HCT116 (cell line): ENCODE results near the gene NOXA1. TPM values are rescaled to one million over a fixed set of nuclear protein-coding genes. Genes with fewer than 3 reads are reported as not detected.

Experiments
- ATAC-seq: fragments of 200-7000 bp; cut with Tn5 transposase; 2 replicates; pipeline ENCODE4 v1.9.1; 2020; ENCODE audit warnings: mild to moderate bottlenecking, moderate library complexity
- BruUV-seq: library from RNA; stranded (reverse); fragments of 400-500 nt; replicated peaks from 2 replicates; lab custom pipeline; 2021; lab: Mats Ljungman, UMichigan
- CTCF ChIA-PET: fragments of 300-600 bp; sonication (Branson Sonifier 250); formaldehyde crosslinking; loops from one replicate; lab custom pipeline; 2021; ENCODE audit warnings: antibody characterized with exemption; lab: Charles Lee
- POLR2A ChIA-PET: fragments of 300-600, 350-600 bp; sonication (Branson Sonifier 250); formaldehyde crosslinking; loops from one replicate; lab custom pipeline; 2021; ENCODE audit warnings: antibody characterized with exemption; lab: Charles Lee
- RAD21 ChIA-PET, 2 experiments: fragments of 300-600 bp; sonication (Branson Sonifier 250); formaldehyde crosslinking; loops; one replicate each; lab custom pipeline; 2023; ENCODE audit warnings: low total read pairs in 2 of 2; ENCODE audit not compliant: uncharacterized antibody in 2 of 2, unreplicated experiment in 2 of 2, low non-redundant PET in 1 of 2; lab: Charles Lee
- DNase-seq: peaks from one replicate; pipeline ENCODE4 v3.0.0-alpha.2; 2010; ENCODE audit warnings: low read depth, low spot score
- H2AFZ ChIP-seq: fragments of 200-600 bp; shearing (Covaris generic), sonication (generic); 2 replicates; pipeline ENCODE4 v1.6.1; 2017; ENCODE audit warnings: low read depth, mixed run types, mixed read lengths, antibody characterized with exemption, low read length; ENCODE audit not compliant: poor library complexity, severe bottlenecking
- H3K27ac ChIP-seq: 2 replicates; pipeline ENCODE4 v1.5.1; 2012; ENCODE audit warnings: low read depth, low read length
- H3K27me3 ChIP-seq: fragments of 200-600 bp; sonication (generic); 2 replicates; pipeline ENCODE4 v1.6.1; 2016; ENCODE audit warnings: mixed run types, low read length, mixed read lengths; ENCODE audit not compliant: insufficient read depth
- H3K36me3 ChIP-seq, 2 experiments: fragments of 200-500 bp in 1 of 2; fragments of 200-600 bp in 1 of 2; sonication (Bioruptor generic) in 1 of 2; sonication (generic) in 1 of 2; 2 replicates each; pipeline versions ENCODE4 v1.5.1 to v1.6.1; 2014 to 2016; ENCODE audit warnings: low read length in 2 of 2, inconsistent platforms in 1 of 2, mixed read lengths in 1 of 2, mixed run types in 1 of 2; ENCODE audit not compliant: insufficient read depth in 2 of 2, control insufficient read depth in 1 of 2
- H3K4me1 ChIP-seq, 2 experiments: fragments of 200-600 bp in 1 of 2; sonication (generic) in 1 of 2; 2 replicates each; pipeline versions ENCODE4 v1.5.1 to v1.6.1; 2012 to 2017; ENCODE audit warnings: low read length in 2 of 2, inconsistent platforms in 1 of 2, mild to moderate bottlenecking in 1 of 2, mixed read lengths in 1 of 2, mixed run types in 1 of 2, moderate library complexity in 1 of 2; ENCODE audit not compliant: insufficient read depth in 2 of 2, control insufficient read depth in 1 of 2
- H3K4me2 ChIP-seq: fragments of 200-600 bp; sonication (generic); 2 replicates; pipeline ENCODE4 v1.6.1; 2017; ENCODE audit warnings: mixed run types, low read length, mixed read lengths
- H3K4me3 ChIP-seq, 2 experiments: fragments of 200-600 bp in 1 of 2; sonication (generic) in 1 of 2; replicated peaks in 1 of 2; 2 replicates each; pipeline ENCODE4 v1.5.1; 2011 to 2016; ENCODE audit warnings: low read length in 2 of 2, control low read depth in 1 of 2, low read depth in 1 of 2, mild to moderate bottlenecking in 1 of 2, mixed read lengths in 1 of 2, mixed run types in 1 of 2
- H3K79me2 ChIP-seq: fragments of 200-600 bp; sonication (generic); 2 replicates; pipeline ENCODE4 v1.6.1; 2017; ENCODE audit warnings: mild to moderate bottlenecking, mixed run types, low read length, moderate library complexity, mixed read lengths; ENCODE audit not compliant: insufficient read depth
- H3K9ac ChIP-seq: fragments of 200-600 bp; sonication (generic); 2 replicates; pipeline ENCODE4 v1.6.1; 2016; ENCODE audit warnings: low read length, mixed read lengths
- H3K9me2 ChIP-seq: fragments of 200-600 bp; sonication (generic), shearing (Covaris generic); 2 replicates; pipeline ENCODE4 v1.6.1; 2017; ENCODE audit warnings: mixed run types, mild to moderate bottlenecking, moderate library complexity; ENCODE audit not compliant: insufficient read depth
- H3K9me3 ChIP-seq, 2 experiments: fragments of 200-500 bp in 1 of 2; fragments of 200-600 bp in 1 of 2; sonication (Bioruptor generic) in 1 of 2; sonication (generic) in 1 of 2; 2 replicates each; pipeline ENCODE4 v1.6.1; 2014 to 2017; ENCODE audit warnings: low read length in 2 of 2, mixed read lengths in 2 of 2, inconsistent platforms in 1 of 2, low read depth in 1 of 2, mild to moderate bottlenecking in 1 of 2, mixed run types in 1 of 2, moderate library complexity in 1 of 2; ENCODE audit not compliant: control insufficient read depth in 1 of 2, insufficient read depth in 1 of 2
- H4K20me1 ChIP-seq: fragments of 200-600 bp; sonication (generic), shearing (Covaris generic); 2 replicates; pipeline ENCODE4 v1.6.1; 2017; ENCODE audit warnings: mixed run types, mild to moderate bottlenecking, moderate library complexity; ENCODE audit not compliant: insufficient read depth
- CEBPB ChIP-seq: IDR thresholded peaks from 2 replicates; pipeline ENCODE4 v1.6.1; 2012; ENCODE audit warnings: low read depth
- EGR1 ChIP-seq: IDR thresholded peaks from 2 replicates; pipeline ENCODE4 v1.6.1; 2012; ENCODE audit warnings: low read depth
- EZH2 ChIP-seq: fragments of 200-600 bp; sonication (generic); IDR thresholded peaks from 2 replicates; pipeline ENCODE4 v1.6.1; 2017; ENCODE audit warnings: antibody characterized with exemption, mixed run types
- EZH2phosphoT487 ChIP-seq: fragments of 200-600 bp; IDR thresholded peaks from 2 replicates; pipeline ENCODE4 v1.6.1; 2018; ENCODE audit warnings: antibody characterized with exemption, borderline replicate concordance
- JUND ChIP-seq: IDR thresholded peaks from 2 replicates; pipeline ENCODE4 v1.6.1; 2012
- POLR2A ChIP-seq: IDR thresholded peaks from 2 replicates; pipeline ENCODE4 v1.7.0; 2011; ENCODE audit warnings: borderline replicate concordance; ENCODE audit not compliant: insufficient read depth, insufficient read length; ENCODE audit errors: extremely low read depth
- RAD21 ChIP-seq: IDR thresholded peaks from 2 replicates; pipeline ENCODE4 v1.6.1; 2012; ENCODE audit warnings: low read depth, mild to moderate bottlenecking
- SIN3A ChIP-seq: IDR thresholded peaks from 2 replicates; pipeline ENCODE4 v1.6.1; 2012; ENCODE audit warnings: low read depth
- YY1 ChIP-seq: IDR thresholded peaks from 2 replicates; pipeline ENCODE4 v1.6.1; 2011; ENCODE audit warnings: low read length, low read depth, moderate library complexity, mild to moderate bottlenecking; ENCODE audit not compliant: insufficient replicate concordance; ENCODE audit errors: extremely low read depth
- ZFX ChIP-seq: fragments of 450-650 bp; IDR thresholded peaks from 2 replicates; pipeline ENCODE4 v1.6.1; 2017
- ZNF274 ChIP-seq: fragments of 200-500 bp; sonication (Bioruptor generic); IDR thresholded peaks from 2 replicates; pipeline ENCODE4 v1.6.1; 2014; ENCODE audit warnings: mild to moderate bottlenecking, low read depth, low read length, inconsistent platforms
- intact Hi-C: fragments of 100-400 bp; cut with micrococcal nuclease; formaldehyde crosslinking; loops from 2 replicates; pipeline ENCODE4 v1.10.0; 2022
- total RNA-seq: library from RNA; stranded (reverse); gene quantifications from one replicate; pipeline ENCODE4 v1.2.1, GENCODE V29; 2021; ENCODE audit not compliant: unreplicated experiment
- TF ChIP-seq, protein P1 (sequence below): IDR thresholded peaks from 2 replicates; pipeline ENCODE4 v1.6.1; 2012
- TF ChIP-seq, protein P2 (sequence below): IDR thresholded peaks from 2 replicates; pipeline ENCODE4 v1.6.1; 2012; ENCODE audit warnings: low read depth
- TF ChIP-seq, protein P3 (sequence below), 3 experiments: fragments of 200-600 bp in 1 of 3; sonication (generic) in 1 of 3; IDR thresholded peaks in 2 of 3; conservative IDR thresholded peaks in 1 of 3; 2 replicates each; pipeline ENCODE4 v1.5.1; 2012 to 2017; ENCODE audit warnings: low read depth in 2 of 3, low read length in 2 of 3, antibody characterized with exemption in 1 of 3, borderline replicate concordance in 1 of 3, control low read depth in 1 of 3, mild to moderate bottlenecking in 1 of 3, mixed read lengths in 1 of 3, mixed run types in 1 of 3, moderate library complexity in 1 of 3; ENCODE audit not compliant: insufficient read depth in 1 of 3

Gene NOXA1
- total RNA-seq, 1 experiment from 2014 or later = 13.2 TPM

DNA sequence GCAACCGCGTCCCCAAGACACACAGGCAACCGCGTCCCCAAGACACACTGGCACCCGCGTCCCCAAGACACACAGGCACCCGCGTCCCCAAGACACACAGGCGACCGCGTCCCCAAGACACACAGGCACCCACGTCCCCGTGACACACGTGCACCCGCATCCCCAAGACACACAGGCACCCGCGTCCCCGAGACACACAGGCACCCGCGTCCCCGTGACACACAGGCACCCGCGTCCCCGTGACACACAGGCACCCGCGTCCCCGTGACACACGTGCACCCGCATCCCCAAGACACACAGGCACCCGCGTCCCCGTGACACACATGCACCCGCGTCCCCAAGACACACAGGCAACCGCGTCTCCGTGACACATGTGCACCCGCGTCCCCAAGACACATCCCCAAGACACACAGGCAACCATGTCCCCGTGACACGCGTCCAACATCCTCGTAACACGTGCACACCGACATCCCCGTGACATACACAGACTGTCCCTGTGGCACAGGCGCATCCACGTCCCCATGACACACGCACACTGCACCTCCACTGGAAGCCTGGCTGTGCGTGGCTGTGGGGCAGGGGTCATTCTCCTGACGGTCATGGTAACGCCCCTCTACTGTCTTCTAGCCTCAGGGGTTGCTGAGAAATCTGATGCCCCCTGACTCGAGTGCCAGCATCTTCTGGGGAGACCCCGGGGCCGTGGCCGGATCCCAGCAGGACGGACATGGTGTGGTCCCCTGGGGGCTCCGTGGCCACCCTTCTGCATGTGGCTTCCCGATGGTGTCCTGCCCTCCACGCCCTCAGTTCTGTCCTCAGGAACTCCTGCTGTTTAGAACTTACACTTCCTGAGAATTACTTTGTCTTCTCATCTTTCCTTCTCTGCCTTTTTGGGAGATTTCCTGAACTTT, 24.4 kb upstream of the NOXA1 start:
- ChIA-PET RAD21 (no interaction called here), POLR2A (no interaction called here), CTCF (no interaction called here)
- DNase-seq (no peak), ATAC-seq (no peak)
- intact Hi-C loops = no loop called here
- Histone ChIP-seq H4K20me1 (no peaks in the 10 kb centered on the region), H3K9me3 (no peaks in the 10 kb centered on the region), H3K4me1 (peaks cover 0 to 14% of the 10 kb centered on the region in 2 experiments; a peak in 2 of 4 replicates), H3K4me2 (no peak overlapping the region), H3K9ac (no peak overlapping the region), H3K27ac (no peak overlapping the region), H3K9me2 (no peaks in the 10 kb centered on the region), H3K79me2 (no peaks in the 10 kb centered on the region), H2AFZ (no peak overlapping the region), H3K4me3 (no peak overlapping the region), H3K27me3 (no peaks in the 10 kb centered on the region), H3K36me3 (no peaks in the 10 kb centered on the region)
- TF ChIP-seq, protein P1, sequence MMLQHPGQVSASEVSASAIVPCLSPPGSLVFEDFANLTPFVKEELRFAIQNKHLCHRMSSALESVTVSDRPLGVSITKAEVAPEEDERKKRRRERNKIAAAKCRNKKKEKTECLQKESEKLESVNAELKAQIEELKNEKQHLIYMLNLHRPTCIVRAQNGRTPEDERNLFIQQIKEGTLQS = no peak
- no TSS peak for BruUV-seq

DNA sequence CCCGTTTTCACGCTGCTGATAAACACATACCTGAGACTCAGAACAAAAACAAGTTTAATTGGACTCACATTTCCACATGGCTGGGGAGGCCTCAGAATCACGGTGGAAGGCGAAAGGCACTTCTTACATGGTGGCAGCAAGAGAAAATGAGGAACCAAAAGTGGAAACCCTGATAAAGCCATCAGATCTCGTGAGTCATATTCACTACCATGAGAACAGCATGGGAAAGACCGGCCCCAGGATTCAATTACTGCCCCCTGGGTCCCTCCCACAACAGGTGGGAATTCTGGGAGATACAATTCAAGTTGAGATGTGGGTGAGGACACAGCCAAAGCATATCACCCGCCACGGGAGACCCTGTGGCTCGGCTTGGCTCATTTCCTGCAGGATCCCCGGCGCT, 20.4 kb upstream of the NOXA1 start:
- H3K9me2 ChIP-seq = no peaks in the 10 kb centered on the region
- no peak overlapping the region for H2AFZ ChIP-seq
- RAD21 ChIA-PET = no interaction called here
- no peak overlapping the region for H3K27ac ChIP-seq
- H3K4me3 ChIP-seq = no peak overlapping the region
- no peak overlapping the region for H3K9ac ChIP-seq
- H3K79me2 ChIP-seq = no peaks in the 10 kb centered on the region
- no peaks in the 10 kb centered on the region for H3K27me3 ChIP-seq
- no peak for ATAC-seq
- CTCF ChIA-PET = no interaction called here
- H3K4me1 ChIP-seq = peaks cover 4 to 26% of the 10 kb centered on the region in 2 experiments; a peak in 3 of 4 replicates
- intact Hi-C loops = no loop called here
- DNase-seq = no peak
- H3K36me3 ChIP-seq = no peaks in the 10 kb centered on the region
- POLR2A ChIA-PET = no interaction called here
- BruUV-seq = no TSS peak
- H3K9me3 ChIP-seq = no peaks in the 10 kb centered on the region
- no peaks in the 10 kb centered on the region for H4K20me1 ChIP-seq
- no peak overlapping the region for H3K4me2 ChIP-seq
- TF ChIP-seq ZNF274 (no peak), POLR2A (no peak), SIN3A (no peak), ZFX (no peak), RAD21 (no peak), CEBPB (no peak), YY1 (no peak), EZH2 (no peak), EZH2phosphoT487 (no peak), EGR1 (no peak), JUND (no peak)
- TF ChIP-seq, protein P2, sequence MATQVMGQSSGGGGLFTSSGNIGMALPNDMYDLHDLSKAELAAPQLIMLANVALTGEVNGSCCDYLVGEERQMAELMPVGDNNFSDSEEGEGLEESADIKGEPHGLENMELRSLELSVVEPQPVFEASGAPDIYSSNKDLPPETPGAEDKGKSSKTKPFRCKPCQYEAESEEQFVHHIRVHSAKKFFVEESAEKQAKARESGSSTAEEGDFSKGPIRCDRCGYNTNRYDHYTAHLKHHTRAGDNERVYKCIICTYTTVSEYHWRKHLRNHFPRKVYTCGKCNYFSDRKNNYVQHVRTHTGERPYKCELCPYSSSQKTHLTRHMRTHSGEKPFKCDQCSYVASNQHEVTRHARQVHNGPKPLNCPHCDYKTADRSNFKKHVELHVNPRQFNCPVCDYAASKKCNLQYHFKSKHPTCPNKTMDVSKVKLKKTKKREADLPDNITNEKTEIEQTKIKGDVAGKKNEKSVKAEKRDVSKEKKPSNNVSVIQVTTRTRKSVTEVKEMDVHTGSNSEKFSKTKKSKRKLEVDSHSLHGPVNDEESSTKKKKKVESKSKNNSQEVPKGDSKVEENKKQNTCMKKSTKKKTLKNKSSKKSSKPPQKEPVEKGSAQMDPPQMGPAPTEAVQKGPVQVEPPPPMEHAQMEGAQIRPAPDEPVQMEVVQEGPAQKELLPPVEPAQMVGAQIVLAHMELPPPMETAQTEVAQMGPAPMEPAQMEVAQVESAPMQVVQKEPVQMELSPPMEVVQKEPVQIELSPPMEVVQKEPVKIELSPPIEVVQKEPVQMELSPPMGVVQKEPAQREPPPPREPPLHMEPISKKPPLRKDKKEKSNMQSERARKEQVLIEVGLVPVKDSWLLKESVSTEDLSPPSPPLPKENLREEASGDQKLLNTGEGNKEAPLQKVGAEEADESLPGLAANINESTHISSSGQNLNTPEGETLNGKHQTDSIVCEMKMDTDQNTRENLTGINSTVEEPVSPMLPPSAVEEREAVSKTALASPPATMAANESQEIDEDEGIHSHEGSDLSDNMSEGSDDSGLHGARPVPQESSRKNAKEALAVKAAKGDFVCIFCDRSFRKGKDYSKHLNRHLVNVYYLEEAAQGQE = no peak
- TF ChIP-seq, protein P3, sequence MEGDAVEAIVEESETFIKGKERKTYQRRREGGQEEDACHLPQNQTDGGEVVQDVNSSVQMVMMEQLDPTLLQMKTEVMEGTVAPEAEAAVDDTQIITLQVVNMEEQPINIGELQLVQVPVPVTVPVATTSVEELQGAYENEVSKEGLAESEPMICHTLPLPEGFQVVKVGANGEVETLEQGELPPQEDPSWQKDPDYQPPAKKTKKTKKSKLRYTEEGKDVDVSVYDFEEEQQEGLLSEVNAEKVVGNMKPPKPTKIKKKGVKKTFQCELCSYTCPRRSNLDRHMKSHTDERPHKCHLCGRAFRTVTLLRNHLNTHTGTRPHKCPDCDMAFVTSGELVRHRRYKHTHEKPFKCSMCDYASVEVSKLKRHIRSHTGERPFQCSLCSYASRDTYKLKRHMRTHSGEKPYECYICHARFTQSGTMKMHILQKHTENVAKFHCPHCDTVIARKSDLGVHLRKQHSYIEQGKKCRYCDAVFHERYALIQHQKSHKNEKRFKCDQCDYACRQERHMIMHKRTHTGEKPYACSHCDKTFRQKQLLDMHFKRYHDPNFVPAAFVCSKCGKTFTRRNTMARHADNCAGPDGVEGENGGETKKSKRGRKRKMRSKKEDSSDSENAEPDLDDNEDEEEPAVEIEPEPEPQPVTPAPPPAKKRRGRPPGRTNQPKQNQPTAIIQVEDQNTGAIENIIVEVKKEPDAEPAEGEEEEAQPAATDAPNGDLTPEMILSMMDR (IDR thresholded peaks at IDR 0.05 in 2 of 3, conservative IDR thresholded peaks at IDR 0.05 in 1 of 3; ENCODE audit: borderline replicate concordance in 1 of 3, insufficient read depth in 1 of 3, low read depth in 2 of 3, low read length in 2 of 3) = no peak
- TF ChIP-seq, protein P1 = no peak
